Fibroblast of skin of left quadriceps (primary cell): ENCODE data around the gene CLDN18.

Experiments used
- DNase-seq, 2 experiments: peaks; one replicate each; pipeline ENCODE4 v3.0.0-alpha.2; 2013; ENCODE audit warnings: low read depth in 2 of 2

Gene CLDN18

DNA sequence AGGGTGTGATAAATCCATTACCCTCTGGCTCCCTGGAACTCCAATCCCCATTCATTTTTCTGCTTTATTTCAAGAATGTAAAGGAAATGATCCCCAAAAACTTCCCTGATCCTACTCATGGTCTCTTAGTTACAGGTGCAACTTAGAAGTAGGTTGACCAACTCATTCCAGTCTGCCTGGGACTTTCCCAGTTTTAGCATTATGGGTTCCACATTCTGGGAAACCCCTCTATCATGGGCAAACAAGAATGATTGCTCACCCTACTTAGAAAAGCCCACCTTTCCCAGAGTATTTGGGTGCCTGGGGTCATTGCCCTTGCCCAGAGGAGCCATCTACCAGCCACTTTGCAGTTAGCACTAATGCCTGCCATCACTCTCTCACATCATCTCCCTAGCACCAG is 15.6 kb downstream of the CLDN18 start:
- DNase-seq: no peak

DNA sequence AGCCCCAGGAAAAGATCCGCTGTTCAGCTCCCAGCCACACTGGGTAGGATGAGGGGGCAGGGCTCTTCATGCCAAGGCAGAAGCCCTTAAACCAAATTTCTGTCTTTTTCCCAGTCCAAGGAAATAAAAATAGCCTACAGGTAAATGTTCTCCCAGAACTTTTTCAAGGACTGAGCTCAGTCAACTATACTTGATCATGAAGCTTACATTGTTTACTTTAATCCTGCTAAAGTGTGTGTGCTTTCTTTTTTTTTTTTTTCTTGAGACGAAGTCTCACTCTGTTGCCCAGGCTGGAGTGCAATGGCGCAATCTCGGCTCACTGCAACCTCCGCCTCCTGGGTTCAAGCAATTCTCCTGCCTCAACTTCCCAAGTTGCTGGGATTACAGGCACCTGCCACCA is 17.9 kb downstream of the CLDN18 start:
- no peak for DNase-seq

DNA sequence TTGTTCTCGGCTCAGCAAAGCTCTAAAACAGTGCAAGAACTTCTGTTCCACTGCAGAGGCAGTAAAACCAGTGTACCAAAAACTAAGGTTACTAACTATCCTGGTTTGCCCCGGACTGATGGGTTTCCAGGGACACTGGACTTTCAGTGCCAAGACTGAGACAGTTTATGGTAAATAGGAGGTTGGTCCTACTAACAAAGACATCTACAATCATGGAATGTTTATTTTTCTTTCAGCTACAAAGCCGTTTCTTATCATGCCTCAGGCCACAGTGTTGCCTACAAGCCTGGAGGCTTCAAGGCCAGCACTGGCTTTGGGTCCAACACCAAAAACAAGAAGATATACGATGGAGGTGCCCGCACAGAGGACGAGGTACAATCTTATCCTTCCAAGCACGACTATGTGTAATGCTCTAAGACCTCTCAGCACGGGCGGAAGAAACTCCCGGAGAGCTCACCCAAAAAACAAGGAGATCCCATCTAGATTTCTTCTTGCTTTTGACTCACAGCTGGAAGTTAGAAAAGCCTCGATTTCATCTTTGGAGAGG is 20.8 kb downstream of the CLDN18 start:
- no peak for DNase-seq

DNA sequence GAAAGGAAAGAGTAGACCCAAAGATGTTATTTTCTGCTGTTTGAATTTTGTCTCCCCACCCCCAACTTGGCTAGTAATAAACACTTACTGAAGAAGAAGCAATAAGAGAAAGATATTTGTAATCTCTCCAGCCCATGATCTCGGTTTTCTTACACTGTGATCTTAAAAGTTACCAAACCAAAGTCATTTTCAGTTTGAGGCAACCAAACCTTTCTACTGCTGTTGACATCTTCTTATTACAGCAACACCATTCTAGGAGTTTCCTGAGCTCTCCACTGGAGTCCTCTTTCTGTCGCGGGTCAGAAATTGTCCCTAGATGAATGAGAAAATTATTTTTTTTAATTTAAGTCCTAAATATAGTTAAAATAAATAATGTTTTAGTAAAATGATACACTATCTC is 21.6 kb downstream of the CLDN18 start:
- no peak for DNase-seq

DNA sequence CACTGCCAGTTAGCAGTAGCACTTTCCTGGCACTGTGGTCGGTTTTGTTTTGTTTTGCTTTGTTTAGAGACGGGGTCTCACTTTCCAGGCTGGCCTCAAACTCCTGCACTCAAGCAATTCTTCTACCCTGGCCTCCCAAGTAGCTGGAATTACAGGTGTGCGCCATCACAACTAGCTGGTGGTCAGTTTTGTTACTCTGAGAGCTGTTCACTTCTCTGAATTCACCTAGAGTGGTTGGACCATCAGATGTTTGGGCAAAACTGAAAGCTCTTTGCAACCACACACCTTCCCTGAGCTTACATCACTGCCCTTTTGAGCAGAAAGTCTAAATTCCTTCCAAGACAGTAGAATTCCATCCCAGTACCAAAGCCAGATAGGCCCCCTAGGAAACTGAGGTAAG is 22.6 kb downstream of the CLDN18 start:
- DNase-seq: no peak

DNA sequence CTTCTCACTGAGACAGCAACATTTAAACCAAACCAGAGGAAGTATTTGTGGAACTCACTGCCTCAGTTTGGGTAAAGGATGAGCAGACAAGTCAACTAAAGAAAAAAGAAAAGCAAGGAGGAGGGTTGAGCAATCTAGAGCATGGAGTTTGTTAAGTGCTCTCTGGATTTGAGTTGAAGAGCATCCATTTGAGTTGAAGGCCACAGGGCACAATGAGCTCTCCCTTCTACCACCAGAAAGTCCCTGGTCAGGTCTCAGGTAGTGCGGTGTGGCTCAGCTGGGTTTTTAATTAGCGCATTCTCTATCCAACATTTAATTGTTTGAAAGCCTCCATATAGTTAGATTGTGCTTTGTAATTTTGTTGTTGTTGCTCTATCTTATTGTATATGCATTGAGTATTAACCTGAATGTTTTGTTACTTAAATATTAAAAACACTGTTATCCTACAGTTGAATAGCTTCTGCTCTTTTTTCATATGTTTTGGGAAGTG is 23.3 kb downstream of the CLDN18 start:
- DNase-seq: no peak

DNA sequence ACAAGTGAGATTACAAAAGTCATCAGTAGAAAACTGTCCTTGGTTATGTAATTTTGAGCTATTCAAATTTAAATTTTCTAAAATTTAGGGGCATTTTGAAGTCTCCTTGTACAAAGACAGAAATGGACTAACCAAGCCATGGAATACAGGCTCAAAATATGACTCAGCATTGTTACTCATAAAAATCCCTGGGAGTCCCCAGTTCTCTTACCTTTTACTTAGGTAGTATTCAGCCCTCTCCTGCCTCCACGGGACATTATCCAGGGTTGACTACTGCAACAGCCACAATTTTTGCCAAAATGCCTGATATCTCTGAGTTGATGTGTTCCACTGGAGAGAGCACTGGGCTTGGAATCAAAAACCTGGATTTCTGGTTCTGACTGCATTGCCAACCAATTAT is 25.0 kb downstream of the CLDN18 start:
- DNase-seq: no peak

DNA sequence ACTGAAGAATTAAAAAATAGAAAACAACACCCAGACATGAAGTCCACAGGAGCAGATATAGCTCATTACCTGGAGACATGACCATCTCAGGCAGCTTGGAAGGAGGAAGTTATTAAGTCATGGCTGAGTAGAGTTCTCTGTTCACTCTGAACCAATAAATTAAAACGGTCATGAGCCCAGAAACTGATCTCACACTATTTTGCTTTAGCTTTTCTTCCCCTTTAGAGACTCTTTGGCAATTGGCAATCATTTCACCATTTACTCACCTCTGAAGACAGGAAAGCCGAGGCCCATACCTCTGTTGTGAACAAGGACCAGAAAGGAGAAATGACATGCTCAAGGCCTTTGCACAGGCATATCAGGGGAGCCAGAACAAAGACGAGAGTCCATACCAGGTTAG is 26.6 kb downstream of the CLDN18 start:
- no peak for DNase-seq

DNA sequence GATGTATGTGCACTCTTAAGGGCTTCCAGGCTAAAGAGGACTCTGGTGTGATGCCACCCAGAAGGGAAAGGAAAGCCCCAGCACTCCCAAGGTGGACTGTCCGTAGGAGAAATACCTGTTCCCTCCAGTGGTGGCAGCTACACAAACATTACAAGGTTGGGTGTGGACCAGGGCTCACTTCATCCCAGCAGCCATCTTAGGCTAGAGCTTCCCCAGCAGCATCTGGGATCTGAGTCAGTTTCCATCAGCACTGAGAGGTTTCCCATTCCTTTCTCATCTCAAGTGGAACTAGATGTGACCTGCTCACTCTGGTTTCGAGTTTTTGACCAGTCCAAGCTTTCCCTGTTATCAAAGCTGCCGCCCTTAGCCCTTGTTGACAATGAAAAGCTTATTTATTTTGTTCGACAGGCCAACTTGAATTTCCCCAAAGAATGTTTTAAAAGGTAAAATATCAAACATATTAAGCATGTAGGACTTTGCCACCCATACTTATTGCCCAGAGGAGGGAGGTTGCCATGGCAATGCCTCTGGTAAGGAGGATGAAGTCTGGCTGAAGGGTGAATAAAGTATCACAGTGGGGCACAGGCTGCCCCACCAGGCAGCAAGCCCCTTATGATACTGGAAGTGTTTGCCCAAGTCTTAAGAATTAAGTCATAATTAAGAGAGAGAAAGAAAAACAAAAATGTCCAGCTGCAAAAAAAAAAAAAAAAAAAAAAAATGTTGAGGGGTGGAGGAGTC is 28.9 kb downstream of the CLDN18 start:
- DNase-seq: no peak

DNA sequence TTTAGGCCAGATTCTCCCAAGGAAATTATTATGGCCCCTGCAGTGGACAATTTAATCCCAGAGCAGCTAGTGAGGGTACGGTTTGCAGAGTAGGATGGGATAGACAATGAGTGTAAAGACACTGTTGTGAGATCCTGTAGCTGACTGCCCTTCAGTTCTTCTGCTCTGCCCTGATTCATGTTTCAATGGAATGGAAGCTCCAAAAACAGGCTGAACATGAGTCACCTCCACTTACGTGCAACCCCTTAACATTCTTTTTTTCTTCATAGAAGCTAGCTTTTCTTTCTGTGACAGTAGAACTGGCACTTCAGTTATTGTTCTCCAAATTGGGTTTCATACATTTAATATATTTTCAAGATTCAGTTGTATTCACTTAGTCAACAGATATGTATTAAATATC is 32.1 kb downstream of the CLDN18 start:
- DNase-seq: peak; percentile 24 to 40

DNA sequence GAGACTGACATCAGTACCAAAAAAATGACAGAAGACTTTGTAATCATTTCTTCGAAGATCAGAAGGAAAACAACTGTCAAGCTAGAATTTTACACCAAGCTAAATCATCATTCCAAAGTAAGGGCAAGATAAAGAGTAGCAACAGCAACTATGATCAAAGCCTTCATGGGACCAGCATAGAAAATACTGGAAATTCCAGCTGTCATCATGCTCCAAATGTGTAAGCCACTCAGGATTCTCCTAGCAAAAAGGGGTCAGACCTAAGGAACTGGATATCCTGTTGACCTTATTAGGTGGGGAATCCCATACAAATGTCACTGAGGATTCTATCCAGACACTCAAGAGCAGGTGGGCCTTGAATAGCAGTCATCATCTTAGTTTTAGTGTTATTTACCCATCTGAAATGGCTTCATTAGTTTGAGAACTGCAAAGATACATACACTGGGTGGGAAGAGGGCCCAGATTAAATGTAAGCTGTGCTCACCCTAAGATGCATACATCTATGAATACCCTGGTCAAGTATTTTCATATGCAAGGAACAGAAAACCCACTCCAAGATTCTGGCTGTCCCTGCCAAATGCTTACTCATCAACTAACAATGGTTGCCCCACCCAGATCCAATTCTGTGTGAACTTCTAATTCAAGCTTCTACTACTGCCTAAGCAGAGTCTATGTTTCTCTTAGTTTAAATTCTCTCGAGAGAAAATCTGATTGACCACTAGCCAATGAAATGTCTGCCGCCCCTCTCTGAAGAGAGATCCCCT is 33.5 kb downstream of the CLDN18 start:
- DNase-seq: peak; percentile 74

DNA sequence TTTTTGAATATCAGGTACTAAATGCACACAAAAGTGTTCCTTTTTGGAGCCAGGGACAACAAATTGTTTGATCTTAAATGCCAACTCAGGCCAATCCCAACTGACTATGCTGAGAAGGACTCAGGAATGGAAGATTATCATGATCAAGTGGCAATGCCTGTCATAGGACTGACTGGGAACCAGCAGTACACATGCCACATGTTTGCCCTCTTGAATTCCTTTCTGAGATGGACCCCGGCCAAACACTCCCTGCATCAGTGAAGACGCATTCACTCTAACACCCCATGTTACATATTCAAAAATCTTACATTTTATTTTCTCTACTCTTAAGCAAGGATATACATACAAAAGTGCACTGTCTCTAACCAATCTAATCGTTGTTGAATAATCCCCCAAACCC is 36.1 kb downstream of the CLDN18 start:
- no peak for DNase-seq

DNA sequence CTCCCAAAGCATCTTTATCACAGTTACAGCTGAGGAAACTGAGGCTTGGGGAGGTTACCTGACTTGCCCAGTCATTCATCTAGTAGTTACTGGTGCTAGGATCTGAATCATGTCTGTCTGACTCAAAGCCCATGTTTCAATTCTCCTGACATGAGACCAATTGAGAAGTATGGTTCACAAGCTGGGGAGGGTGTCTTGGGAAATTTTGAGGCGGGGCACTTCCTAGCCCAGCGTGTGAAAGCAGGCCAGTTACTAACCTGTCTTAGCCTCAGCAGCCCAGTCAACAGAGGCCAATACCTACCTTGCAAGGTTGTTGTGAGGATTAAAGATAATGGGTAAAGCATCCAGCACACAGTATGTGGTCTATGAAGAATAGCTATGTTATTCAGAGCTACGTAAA is 37.0 kb downstream of the CLDN18 start:
- DNase-seq: no peak

DNA sequence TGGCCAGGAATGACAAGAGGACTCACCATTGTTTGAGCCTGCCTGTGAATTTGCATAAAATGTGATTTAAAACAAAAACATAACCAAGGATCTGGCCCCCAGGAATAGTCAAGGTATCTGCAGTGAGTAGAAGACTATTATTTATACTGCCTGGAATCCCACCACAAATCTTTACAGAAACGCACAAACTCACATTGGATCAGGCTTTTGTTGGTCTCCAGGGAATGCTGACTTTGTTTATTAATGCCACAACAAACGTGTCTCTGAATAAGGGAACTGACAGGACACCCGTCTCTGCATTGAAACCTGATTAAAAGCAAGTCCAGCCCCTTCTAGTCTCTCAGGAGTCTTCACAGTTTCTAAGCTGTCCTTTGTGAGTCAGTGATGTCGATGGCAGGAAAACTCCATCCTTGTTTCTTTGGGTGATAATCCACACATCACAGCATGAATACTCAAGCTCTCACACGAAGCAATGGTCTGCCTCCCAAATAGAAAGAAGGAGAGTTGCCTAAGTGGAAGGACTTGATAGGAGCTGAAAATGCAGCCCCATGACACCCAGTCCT is 37.7 kb downstream of the CLDN18 start:
- no peak for DNase-seq

DNA sequence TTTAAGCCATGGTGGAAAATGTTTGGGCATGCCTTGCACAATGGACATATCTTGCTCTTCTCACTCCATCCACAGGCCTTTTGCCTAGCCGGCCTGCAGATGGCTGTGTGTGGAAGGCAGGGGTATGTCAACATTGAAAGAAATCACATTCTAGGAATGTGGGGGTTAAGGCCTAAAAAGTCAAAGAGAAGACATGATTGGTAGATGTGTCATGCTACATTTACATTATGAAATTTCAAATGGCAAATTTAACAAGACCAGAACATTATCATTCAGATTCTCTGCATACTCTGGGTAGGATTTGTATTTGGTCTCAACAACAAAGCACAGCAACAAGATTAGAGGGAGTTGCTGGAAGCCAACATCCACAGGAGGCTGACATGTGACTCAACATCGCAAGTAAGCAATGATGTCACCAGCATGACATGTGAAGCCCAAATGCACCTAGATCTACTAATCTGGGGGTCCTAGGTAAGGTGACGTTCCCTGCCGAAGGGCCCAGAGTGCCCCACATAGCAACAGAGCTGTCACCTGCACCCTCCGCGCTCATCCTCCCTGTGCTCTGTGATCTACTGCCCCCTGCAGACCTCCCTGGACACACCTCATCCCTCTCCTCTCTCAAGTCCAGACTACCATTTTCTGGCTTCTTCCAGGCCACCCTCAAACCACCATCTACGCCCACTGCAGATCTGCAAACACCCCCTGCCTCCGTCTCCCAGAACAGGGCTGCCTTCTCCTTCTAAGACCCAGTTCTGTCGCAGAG is 39.4 kb downstream of the CLDN18 start:
- peak in 1 of 2 experiments; percentile 21 for DNase-seq

DNA sequence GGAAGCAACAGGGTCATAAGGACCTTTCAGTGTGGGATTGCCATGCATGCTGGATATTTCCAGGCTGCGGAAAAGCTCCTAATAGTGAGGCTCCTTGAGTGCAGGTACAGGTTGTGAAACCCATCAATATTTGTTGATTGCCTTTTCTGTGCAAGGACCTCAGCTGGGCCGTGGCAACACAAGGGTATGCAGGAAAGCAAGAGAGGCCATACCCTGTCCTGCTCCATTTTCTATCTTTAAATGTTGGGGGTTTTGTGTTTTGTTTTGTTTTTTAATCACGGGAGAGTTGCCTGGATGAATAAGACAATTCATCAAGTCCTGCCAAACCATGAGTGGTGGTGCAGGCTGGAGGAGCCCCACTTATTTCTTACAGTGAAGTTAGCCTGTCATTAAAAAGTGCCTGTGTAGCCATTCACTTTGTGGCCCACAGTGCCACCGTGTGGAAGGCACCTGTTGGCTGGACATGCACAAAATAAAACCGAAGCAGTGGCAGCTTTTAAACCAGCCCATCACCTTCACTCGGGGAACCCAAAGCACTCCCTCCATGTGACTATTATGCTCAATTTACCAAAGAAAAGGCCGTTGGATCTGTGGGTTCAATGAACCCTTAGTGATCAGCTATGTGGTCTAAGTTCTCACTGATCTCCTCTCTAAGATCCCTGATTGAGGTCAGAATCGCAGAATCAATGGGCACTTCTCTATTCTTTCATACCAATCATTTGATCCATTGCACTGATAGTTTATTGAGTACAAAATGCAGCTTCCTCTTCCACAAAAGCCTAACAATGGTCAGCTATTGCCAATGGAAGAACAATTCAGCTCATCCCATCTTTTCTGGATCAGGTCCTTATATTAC is 42.2 kb downstream of the CLDN18 start:
- no peak for DNase-seq

DNA sequence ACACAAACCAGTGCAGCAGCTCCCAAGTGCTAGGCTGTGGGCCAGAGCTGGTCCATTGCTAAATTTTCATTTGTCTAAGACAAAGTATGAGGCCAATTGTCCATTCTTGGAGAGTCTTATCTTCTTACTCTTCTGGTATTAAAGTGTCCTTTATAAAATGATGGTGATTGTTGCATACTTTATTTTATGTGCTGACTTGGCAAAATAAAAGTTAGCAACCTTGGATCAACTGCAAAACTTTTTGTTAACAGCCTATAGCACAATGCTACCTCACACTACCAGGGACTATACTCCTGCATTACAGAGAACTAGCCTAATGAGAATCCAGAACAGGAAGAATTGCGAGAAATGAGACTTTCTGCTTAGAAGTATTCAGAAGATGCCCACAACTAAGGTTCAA is 44.1 kb downstream of the CLDN18 start:
- DNase-seq: no peak

DNA sequence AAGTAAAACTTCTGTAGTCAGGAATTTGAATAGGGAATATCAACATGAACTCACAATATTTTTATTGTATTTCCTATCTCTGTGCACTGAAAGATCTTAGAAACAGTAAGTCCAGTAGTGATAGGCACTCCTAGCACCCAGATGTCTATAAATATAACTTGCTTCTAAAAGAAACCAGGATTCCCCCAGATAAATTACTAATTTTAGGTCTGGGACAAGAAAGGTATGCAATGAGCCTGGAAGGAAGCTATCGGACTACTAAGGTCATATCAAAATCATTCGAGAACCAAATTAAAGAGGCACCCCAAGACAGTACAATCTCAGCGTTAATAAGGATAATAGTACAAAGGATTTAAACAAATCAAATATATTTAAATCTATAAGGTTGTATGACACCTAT is 47.4 kb downstream of the CLDN18 start:
- DNase-seq: no peak

DNA sequence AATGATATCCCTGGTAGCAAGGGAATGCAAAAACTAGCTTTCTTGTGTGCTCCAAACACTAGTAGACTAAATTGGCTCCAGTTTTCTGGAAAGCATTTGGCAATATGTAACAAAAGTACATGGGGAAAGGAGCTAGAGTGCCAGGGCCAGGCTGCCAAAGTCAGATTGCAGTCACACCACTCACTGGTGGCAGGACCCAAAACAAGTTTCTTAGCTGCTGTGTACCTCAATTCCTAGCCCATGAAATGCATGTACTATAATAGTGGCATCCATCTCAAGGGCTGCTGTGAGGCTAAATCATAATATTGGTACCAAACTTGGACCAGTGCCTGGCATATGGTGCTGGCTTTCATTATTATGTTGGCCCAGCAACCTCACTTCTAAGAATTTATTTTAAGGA is 49.3 kb downstream of the CLDN18 start:
- no peak for DNase-seq

DNA sequence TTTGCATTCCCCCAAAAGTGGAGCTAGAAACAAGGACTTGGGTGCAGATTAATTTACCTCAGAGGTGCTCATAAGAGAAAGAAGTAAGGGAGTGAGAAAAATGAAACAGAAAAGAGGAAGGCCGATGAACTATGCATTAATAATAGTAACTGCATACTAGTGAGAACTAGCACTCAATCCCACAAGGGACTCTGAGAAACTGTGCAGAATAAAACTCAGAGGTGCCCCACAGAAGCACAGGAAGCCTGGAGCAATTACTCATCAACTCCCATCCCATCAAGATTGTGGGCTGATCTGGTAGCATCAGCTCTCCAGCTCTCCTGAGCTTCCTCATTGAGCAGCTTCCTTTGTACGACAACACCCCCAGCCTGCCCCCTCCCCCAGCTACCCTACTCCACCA is 50.8 kb downstream of the CLDN18 start:
- no peak for DNase-seq

DNA sequence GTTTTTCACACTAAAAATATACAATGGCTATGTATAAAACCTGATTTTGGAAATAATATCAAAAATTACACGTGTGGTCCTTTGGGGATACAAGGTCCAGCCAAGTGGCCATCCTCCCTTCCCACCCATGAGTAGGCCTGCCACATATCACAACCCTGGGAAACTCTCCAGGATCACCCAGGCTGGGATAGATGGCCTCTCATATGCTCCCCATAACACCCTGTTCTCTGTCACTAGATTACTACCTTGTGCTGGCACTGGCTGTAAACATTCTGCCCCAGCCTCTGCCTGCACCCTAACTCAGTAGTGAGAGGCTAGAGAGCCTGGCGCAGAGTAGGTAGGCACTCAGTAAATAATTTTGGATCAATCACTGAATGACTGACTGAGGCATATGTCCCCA is 52.1 kb downstream of the CLDN18 start:
- no peak for DNase-seq
